ENCODE measurements around the gene COPZ2. TPM values are rescaled to one million over a fixed set of nuclear protein-coding genes. Genes with fewer than 3 reads are reported as not detected.

COPZ2 gene
- total and polyA plus RNA-seq, 9 of the 15 experiments (the other 6 are each of a cell fraction or from before 2014, with no cell fraction given): 0.22 to 0.49 TPM; not detected in 7

DNA sequence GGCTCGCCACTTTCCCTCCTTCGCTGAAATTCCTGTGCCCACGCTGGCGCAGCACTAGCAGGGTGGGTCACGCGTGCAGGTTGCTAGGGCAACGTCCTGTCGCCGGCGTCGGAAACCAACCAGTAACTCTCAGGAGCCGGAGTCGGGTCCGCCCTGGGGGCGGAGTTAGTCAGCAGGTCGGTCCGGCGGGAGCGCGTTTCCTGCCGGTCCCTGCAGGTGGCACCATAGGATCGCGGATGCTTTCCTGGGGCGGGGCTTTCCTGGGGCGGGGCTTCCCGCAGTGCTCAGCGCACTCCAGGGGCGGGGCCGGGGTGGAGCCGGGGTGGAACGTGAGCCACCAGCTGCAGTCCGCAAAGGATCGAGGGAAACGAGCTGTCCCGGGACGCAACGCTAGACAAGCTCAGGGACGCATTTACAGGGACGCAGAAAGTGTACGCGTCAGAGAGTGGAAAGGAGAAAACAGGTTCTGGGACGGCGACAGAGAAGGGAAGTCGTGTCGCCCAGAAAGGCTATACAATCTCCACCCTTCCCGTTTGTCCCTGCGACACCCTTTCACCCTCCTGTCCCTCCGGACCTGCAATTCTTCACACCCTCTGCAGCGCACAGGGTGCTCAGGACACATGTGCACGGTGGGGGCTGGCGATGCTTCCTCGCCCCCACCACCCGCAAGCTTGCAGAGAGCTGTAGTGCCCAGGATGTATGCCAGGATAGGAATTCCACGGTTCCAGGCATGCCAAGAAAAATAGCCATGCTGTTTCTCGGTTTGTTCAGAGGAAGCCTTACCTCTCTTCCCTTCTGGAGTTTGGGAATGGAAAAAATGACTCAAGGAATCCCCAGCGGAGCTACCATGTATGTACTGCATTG lies 12.3 kb downstream of the COPZ2 start (continued):
- TF ChIP-seq, protein P1, sequence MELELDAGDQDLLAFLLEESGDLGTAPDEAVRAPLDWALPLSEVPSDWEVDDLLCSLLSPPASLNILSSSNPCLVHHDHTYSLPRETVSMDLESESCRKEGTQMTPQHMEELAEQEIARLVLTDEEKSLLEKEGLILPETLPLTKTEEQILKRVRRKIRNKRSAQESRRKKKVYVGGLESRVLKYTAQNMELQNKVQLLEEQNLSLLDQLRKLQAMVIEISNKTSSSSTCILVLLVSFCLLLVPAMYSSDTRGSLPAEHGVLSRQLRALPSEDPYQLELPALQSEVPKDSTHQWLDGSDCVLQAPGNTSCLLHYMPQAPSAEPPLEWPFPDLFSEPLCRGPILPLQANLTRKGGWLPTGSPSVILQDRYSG (tag; conservative IDR thresholded peaks at IDR 0.05; ENCODE audit: low read depth): no peak
- TF ChIP-seq, protein P2, sequence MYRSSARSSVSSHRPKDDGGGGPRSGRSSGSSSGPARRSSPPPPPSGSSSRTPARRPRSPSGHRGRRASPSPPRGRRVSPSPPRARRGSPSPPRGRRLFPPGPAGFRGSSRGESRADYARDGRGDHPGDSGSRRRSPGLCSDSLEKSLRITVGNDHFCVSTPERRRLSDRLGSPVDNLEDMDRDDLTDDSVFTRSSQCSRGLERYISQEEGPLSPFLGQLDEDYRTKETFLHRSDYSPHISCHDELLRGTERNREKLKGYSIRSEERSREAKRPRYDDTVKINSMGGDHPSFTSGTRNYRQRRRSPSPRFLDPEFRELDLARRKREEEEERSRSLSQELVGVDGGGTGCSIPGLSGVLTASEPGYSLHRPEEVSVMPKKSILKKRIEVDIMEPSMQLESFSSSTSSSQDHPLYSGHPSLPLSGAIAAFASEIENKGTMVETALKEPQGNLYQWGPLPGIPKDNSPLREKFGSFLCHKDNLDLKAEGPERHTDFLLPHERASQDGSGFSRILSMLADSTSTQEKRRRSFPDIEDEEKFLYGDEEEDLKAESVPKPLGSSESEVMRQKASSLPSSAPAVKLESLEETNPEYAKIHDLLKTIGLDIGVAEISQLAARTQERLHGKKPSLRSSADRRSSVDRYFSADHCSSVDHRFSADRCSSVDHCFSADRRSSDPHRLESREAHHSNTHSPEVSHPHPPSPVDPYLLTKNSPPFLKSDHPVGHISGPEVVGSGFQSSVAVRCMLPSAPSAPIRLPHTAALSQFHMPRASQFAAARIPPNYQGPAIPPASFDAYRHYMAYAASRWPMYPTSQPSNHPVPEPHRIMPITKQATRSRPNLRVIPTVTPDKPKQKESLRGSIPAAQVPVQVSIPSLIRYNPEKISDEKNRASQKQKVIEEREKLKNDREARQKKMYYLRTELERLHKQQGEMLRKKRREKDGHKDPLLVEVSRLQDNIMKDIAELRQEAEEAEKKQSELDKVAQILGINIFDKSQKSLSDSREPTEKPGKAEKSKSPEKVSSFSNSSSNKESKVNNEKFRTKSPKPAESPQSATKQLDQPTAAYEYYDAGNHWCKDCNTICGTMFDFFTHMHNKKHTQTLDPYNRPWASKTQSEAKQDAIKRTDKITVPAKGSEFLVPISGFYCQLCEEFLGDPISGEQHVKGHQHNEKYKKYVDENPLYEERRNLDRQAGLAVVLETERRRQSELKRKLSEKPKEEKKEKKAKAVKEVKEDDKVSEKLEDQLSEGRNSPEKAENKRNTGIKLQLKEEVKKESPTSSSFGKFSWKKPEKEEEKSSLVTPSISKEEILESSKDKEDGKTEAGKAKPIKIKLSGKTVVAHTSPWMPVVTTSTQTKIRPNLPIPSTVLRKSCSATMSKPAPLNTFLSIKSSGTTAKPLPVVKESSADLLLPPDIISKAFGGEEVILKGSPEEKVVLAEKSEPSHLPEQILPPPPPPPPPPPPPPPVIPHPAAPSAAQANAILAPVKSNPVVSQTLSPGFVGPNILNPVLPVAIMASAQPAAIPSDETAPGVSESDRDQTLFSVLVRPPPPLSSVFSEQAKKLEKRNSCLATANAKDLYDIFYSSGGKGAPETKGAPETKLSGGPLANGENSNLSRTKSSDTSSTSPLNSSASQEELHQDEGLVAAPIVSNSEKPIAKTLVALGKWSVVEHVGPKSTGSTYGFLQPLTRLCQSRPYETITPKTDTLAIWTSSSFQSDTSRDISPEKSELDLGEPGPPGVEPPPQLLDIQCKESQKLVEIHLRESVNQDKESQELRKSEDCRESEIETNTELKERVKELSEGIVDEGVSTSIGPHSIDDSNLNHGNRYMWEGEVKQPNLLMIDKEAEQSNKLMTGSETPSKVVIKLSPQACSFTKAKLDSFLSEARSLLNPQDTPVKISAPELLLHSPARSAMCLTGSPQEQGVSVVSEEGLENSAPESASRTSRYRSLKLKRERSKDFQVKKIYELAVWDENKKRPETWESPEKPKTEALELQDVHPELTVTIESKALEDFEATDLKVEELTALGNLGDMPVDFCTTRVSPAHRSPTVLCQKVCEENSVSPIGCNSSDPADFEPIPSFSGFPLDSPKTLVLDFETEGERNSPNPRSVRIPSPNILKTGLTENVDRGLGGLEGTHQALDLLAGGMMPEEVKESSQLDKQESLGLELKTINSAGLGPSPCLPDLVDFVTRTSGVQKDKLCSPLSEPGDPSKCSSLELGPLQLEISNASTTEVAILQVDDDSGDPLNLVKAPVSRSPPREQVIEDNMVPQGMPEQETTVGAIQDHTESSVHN (IDR thresholded peaks at IDR 0.05; ENCODE audit: borderline replicate concordance in 1 of 2, low read depth in 1 of 2): no peak
- TF ChIP-seq FOXJ2 (tag; IDR thresholded peaks at IDR 0.05) (peak; percentile 52; the same call in 1 of the 2 replicates), RAD21 (CRISPR knock-in tag; conservative IDR thresholded peaks at IDR 0.05 in 1 of 2, IDR thresholded peaks at IDR 0.05 in 1 of 2) (peak; percentile 84 to 92), HNRNPL (IDR thresholded peaks at IDR 0.05; ENCODE audit: low read depth, low read length) (no peak), JUND (IDR thresholded peaks at IDR 0.05; ENCODE audit: borderline replicate concordance, low read depth, low read length) (peak; percentile 35; the same call in 1 of the 2 replicates), JUND (tag; IDR thresholded peaks at IDR 0.05; ENCODE audit: borderline replicate concordance, low read depth, low read length) (no peak; the same call in 2 of the 3 replicates), TAF7 (tag; IDR thresholded peaks at IDR 0.05) (no peak), ZBED1 (IDR thresholded peaks at IDR 0.05) (peak; percentile 30; the same call in 1 of the 2 replicates)
- TF ChIP-seq, protein P3, sequence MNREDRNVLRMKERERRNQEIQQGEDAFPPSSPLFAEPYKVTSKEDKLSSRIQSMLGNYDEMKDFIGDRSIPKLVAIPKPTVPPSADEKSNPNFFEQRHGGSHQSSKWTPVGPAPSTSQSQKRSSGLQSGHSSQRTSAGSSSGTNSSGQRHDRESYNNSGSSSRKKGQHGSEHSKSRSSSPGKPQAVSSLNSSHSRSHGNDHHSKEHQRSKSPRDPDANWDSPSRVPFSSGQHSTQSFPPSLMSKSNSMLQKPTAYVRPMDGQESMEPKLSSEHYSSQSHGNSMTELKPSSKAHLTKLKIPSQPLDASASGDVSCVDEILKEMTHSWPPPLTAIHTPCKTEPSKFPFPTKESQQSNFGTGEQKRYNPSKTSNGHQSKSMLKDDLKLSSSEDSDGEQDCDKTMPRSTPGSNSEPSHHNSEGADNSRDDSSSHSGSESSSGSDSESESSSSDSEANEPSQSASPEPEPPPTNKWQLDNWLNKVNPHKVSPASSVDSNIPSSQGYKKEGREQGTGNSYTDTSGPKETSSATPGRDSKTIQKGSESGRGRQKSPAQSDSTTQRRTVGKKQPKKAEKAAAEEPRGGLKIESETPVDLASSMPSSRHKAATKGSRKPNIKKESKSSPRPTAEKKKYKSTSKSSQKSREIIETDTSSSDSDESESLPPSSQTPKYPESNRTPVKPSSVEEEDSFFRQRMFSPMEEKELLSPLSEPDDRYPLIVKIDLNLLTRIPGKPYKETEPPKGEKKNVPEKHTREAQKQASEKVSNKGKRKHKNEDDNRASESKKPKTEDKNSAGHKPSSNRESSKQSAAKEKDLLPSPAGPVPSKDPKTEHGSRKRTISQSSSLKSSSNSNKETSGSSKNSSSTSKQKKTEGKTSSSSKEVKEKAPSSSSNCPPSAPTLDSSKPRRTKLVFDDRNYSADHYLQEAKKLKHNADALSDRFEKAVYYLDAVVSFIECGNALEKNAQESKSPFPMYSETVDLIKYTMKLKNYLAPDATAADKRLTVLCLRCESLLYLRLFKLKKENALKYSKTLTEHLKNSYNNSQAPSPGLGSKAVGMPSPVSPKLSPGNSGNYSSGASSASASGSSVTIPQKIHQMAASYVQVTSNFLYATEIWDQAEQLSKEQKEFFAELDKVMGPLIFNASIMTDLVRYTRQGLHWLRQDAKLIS (CRISPR knock-in tag; IDR thresholded peaks at IDR 0.05): 0 out of 2 replicates have a peak, but pooled peaks have one; percentile 33
- TF ChIP-seq, protein P4, sequence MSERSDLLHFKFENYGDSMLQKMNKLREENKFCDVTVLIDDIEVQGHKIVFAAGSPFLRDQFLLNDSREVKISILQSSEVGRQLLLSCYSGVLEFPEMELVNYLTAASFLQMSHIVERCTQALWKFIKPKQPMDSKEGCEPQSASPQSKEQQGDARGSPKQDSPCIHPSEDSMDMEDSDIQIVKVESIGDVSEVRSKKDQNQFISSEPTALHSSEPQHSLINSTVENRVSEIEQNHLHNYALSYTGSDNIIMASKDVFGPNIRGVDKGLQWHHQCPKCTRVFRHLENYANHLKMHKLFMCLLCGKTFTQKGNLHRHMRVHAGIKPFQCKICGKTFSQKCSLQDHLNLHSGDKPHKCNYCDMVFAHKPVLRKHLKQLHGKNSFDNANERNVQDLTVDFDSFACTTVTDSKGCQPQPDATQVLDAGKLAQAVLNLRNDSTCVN (CRISPR knock-in tag; IDR thresholded peaks at IDR 0.05): no peak

Measured in K562 (cell line).